Measurements from ENCODE around the gene CEP41. TPM values are rescaled to one million over a fixed set of nuclear protein-coding genes. Genes with fewer than 3 reads are reported as not detected.

CEP41 gene
- polyA plus RNA-seq, 1 donor from 2014 or later: 47.0 TPM

DNA sequence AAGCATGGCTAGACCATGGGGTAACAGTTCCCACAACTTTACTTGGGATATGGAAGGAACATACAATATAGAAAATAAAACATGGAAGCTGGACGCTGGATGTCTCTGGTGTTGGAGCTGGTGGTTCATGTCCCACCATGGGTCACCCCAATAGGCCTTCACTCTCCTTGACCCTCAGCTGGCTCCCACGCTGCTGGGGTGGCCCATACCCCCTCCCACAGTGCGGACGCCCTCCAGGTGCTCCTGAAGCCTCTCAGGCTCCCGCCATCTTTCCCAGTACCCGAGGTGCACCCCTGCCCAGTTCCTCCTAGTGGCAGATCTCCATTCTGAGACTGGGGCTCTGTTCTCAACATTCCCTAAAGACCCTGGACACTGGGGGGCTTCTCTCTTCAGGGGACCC is 66.3 kb downstream of the CEP41 start:
- H3K9ac ChIP-seq (ENCODE audit: low read length): no peak overlapping the region
- H3K36me3 ChIP-seq (ENCODE audit: insufficient read depth, low read length): no peaks in the 10 kb centered on the region
- no peak overlapping the region for H2AFZ ChIP-seq (ENCODE audit: low read depth, low read length)
- H3K79me2 ChIP-seq (replicated peaks; ENCODE audit: insufficient read depth, low read length): no peaks in the 10 kb centered on the region
- TF ChIP-seq EZH2 (IDR thresholded peaks at IDR 0.05; ENCODE audit: borderline replicate concordance, insufficient read depth, low read length, poor library complexity, severe bottlenecking): no peak
- no peak for TF ChIP-seq TAF1 (IDR thresholded peaks at IDR 0.05; ENCODE audit: low read depth)
- no peak for TF ChIP-seq EP300 (conservative IDR thresholded peaks at IDR 0.05; ENCODE audit: poor library complexity, severe bottlenecking)
- no peak for TF ChIP-seq POLR2AphosphoS5 (IDR thresholded peaks at IDR 0.05)
- TF ChIP-seq MXI1 (conservative IDR thresholded peaks at IDR 0.05; ENCODE audit: poor library complexity, severe bottlenecking): no peak
- TF ChIP-seq RAD21 (conservative IDR thresholded peaks at IDR 0.05): no peak
- TF ChIP-seq CTCF (IDR thresholded peaks at IDR 0.05; ENCODE audit: poor library complexity, severe bottlenecking): no peak
- TF ChIP-seq REST (IDR thresholded peaks at IDR 0.05; ENCODE audit: borderline replicate concordance): no peak
- TF ChIP-seq SMC3 (conservative IDR thresholded peaks at IDR 0.05; ENCODE audit: poor library complexity): no peak
- no peak overlapping the region for H3K27ac ChIP-seq (ENCODE audit: low read length)
- H3K27me3 ChIP-seq (ENCODE audit: insufficient read depth, low read depth, low read length): no peaks in the 10 kb centered on the region
- no peaks in the 10 kb centered on the region for H3K9me3 ChIP-seq (ENCODE audit: low read length)
- H3F3A ChIP-seq (ENCODE audit: insufficient read depth, low read length, poor library complexity, severe bottlenecking): no peaks in the 10 kb centered on the region
- H3K4me3 ChIP-seq (ENCODE audit: low read length): no peak overlapping the region
- no peaks in the 10 kb centered on the region for H4K20me1 ChIP-seq (ENCODE audit: insufficient read depth)
- H3K4me2 ChIP-seq (ENCODE audit: low read length): no peak overlapping the region
- H3K9me2 ChIP-seq (ENCODE audit: insufficient read depth, low read length): no peaks in the 10 kb centered on the region

- H3K4me3 ChIP-seq (ENCODE audit: low read length): no peak overlapping the region
- H3K27ac ChIP-seq (ENCODE audit: low read length): peak overlapping the region; percentile 4
- no peaks in the 10 kb centered on the region for H3K27me3 ChIP-seq (ENCODE audit: insufficient read depth, low read depth, low read length)
- H3K36me3 ChIP-seq (ENCODE audit: insufficient read depth, low read length): no peaks in the 10 kb centered on the region
- no peak overlapping the region for H2AFZ ChIP-seq (ENCODE audit: low read depth, low read length)
- no peak overlapping the region for H3K4me2 ChIP-seq (ENCODE audit: low read length)
- no peak overlapping the region for H3K9ac ChIP-seq (ENCODE audit: low read length)
- no peaks in the 10 kb centered on the region for H3F3A ChIP-seq (ENCODE audit: insufficient read depth, low read length, poor library complexity, severe bottlenecking)
- no peaks in the 10 kb centered on the region for H3K79me2 ChIP-seq (replicated peaks; ENCODE audit: insufficient read depth, low read length)
- no peaks in the 10 kb centered on the region for H3K9me3 ChIP-seq (ENCODE audit: low read length)
- H3K9me2 ChIP-seq (ENCODE audit: insufficient read depth, low read length): no peaks in the 10 kb centered on the region
- TF ChIP-seq POLR2AphosphoS5 (IDR thresholded peaks at IDR 0.05): no peak
- no peak for TF ChIP-seq TAF1 (IDR thresholded peaks at IDR 0.05; ENCODE audit: low read depth)
- TF ChIP-seq SMC3 (conservative IDR thresholded peaks at IDR 0.05; ENCODE audit: poor library complexity): no peak
- TF ChIP-seq REST (IDR thresholded peaks at IDR 0.05; ENCODE audit: borderline replicate concordance): no peak
- no peak for TF ChIP-seq CTCF (IDR thresholded peaks at IDR 0.05; ENCODE audit: poor library complexity, severe bottlenecking)
- no peak for TF ChIP-seq RAD21 (conservative IDR thresholded peaks at IDR 0.05)
- TF ChIP-seq EZH2 (IDR thresholded peaks at IDR 0.05; ENCODE audit: borderline replicate concordance, insufficient read depth, low read length, poor library complexity, severe bottlenecking): no peak
- TF ChIP-seq EP300 (conservative IDR thresholded peaks at IDR 0.05; ENCODE audit: poor library complexity, severe bottlenecking): no peak
- TF ChIP-seq MXI1 (conservative IDR thresholded peaks at IDR 0.05; ENCODE audit: poor library complexity, severe bottlenecking): no peak
- no peaks in the 10 kb centered on the region for H4K20me1 ChIP-seq (ENCODE audit: insufficient read depth)
Measured at GRCh38 chr7:130372402-130373165, 68.2 kb downstream of the CEP41 start.

Data from neural cell (in vitro differentiated cells).